GM12801 (cell line): ENCODE results near the gene NISCH.
A peak's percentile ranks its signal among the peaks of the same experiment; 100 is the strongest.

Experiments
- CTCF ChIP-seq: IDR thresholded peaks from one replicate; pipeline ENCODE4 v1.5.1; 2011; ENCODE audit warnings: control low read depth; ENCODE audit not compliant: insufficient read length; ENCODE audit errors: extremely low read depth

NISCH gene

DNA sequence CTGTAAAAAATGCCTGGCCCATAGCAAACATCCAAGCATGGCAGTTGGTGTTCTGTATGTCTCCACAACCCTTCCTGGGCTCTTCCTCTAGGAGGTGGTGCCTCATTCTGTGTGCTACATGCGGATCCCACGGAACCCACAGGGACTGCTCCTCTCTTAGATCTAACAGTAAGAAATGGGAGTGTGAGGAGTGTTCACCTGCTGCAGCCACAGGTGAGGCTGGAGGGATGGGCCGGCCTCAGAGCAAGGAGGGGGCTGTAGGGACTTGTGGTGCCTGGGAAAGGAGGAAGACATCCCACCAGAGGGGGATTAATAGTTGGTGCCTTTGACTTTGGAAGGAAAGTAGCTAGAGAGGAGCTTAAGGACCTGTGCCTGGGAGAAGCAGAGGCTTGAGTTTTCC lies 32.7 kb upstream of the NISCH start:
- no peak for TF ChIP-seq CTCF

DNA sequence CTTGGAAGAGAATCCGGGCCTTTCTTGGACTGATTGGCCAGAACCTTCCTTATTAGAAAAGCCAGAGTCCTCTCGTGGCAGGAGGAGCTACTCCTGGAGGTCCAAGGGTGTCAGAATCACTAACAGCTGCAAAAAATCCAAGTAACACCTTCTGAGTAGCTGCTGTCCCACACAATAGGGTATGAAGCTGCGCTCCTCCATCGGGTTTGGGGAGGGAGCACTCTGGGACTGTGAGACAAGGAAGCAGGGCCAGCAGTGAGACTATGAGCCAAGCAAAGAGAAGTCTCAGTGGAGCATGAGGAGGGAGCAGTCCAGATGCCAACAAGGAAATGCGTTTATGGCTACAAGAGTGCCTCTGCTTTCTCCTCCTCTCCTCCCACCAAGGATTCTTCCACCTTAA lies 32.2 kb upstream of the NISCH start:
- TF ChIP-seq CTCF: no peak

GRCh38 chr3:52428151-52429005 lies 27.0 kb upstream of the NISCH start:
- peak; percentile 50 for TF ChIP-seq CTCF

GRCh38 chr3:52429031-52429430 lies 26.4 kb upstream of the NISCH start:
- TF ChIP-seq CTCF: no peak

DNA sequence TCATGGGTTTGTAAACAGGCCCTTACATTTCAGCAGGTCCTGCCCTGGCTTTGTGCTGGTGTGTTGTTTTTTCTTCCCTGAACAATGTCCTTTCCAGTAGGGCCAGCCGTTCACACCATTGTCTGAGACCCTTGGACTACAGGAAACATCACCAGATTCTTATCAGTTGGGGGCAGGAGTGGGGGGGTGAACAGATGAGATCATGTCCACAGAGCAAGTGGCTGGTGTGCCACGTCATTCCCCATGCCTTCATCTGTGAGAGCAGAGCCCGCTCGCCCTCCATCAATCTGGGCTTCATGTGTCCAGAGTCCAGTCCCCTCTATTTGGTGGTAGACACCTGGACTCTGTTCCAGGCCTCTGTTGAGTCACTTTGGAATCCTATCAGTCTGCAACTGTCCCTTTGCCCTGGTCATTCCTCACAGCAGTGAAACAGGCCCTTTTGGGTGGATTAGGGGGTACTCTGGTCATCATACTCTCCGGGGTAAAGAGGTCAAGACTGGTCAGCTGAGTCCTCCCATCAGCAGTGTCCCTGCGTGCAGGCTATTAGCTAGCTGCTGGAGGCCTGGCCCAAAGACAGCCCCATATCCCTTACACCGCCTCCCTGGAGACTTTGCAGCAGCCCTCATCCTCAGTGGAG lies 25.5 kb upstream of the NISCH start:
- TF ChIP-seq CTCF: no peak

DNA sequence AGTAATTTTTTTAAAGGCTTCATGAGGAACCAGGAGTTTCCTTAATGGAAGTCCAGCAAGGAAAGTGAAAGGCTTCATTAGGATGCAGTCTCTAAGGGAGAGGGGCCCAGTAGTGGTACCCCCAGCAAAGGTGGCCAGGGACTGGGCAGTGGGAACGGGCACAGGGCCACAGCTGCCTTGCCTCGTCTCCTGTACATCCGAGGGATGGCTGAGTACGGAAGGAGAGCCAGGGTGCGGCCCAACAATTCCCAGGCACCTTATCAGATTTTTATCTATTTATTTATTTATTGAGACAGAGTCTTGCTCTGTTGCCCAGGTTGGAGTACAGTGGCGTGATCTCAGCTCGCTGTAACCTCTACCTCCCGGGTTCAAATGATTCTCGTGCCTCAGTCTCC lies 25.0 kb upstream of the NISCH start:
- TF ChIP-seq CTCF: no peak

- no peak for TF ChIP-seq CTCF
Measured at GRCh38 chr3:52431459-52432223, 23.8 kb upstream of the NISCH start.
